C1 segment of cervical spinal cord (tissue), 14 donors: ENCODE results near the gene SHISA7.
A peak's percentile ranks its signal among the peaks of the same experiment; 100 is the strongest.

Experiments used
- DNase-seq, 14 donors: peaks; one replicate each; lab custom pipeline; 2025; lab: John Stamatoyannopoulos, UW

The SHISA7 gene

DNA sequence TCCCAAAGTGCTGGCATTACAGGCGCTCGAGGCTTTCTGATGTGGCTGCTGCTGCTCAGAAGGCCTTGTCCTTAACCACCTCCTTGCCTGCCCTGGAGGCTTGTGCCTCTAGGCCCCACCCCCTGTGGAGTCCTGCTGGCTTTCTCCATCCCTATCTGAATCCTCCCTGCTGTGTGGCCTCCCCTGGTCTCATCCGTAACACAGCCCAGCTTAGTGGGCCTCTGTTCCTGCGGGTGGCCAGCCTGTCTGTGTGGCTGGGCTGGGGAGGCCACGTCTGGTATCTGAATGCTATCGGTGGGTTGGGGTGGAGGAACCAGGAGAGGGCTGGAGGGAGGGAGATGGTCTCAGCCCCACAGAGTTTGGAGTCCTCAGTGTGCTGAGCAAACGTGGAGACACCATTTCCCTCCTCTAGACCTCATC, 52.6 kb downstream of the SHISA7 start:
- DNase-seq: no peak

DNA sequence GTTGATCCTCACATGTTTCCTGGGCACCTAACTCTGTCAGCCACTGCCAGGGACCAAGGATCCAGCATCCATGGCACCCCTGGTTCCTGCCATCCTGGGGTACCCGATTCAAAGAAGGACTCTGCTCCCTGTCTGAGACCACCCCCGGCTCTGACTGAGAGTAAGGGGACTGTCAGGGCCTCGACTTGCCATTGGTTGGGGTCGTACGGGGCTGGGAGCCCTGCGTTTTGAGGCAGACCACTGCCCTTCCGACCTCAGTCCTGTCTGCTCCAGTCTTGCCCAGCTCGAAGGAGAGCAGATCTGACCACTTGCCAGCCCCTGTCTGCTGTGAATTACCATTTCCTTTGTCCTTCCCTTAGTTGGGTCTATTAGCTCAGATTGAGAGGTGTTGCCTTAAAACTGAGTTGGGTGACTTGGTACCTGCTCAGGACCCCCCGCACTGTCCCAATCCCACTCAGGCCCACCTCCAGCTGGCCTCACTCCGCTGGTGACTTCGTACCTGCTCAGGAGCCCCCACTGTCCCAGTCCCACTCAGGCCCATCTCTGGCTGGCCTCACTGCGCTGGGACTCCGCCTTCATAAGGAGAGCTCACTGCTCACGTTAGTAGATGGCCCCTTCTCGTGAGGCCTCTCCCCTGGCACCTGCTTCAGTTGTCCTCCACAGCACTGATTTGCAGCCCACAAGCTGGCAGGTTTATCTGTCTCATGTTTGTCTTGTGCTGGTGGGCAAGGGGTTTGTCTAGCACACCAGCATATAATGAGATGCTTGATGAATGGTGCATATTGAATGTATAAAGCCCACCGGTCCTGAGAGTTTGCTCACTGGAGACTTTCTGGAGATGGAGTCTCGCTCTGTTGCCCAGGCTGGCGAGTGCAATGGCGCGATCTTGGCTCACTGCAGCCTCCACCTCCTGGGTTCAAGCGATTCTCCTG, 53.4 kb downstream of the SHISA7 start:
- no peak for DNase-seq

DNA sequence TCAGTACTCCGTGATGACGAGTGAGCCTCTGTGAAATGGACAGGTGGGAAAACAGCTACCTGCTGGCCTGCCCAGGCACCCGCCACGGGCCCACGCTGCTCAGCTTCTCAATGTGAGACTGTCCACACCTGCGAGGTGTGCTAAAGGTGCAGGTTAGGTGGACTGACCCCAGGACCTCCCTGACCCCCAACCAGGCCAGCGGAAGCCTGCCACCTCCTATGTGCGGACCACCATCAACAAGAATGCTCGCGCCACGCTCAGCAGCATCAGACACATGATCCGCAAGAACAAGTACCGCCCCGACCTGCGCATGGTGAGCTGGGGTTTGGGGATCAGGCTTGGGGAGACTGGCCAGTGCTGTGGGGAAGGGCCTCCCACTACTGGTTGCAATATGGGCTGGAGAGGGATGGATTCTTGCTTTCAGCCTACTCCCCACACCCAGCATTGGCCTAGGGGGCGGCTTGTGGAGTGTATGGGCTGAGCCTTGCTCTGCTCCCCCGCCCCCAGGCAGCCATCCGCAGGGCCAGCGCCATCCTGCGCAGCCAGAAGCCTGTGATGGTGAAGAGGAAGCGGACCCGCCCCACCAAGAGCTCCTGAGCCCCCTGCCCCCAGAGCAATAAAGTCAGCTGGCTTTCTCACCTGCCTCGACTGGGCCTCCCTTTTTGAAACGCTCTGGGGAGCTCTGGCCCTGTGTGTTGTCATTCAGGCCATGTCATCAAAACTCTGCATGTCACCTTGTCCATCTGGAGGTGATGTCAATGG, 55.2 kb downstream of the SHISA7 start:
- DNase-seq: no peak

DNA sequence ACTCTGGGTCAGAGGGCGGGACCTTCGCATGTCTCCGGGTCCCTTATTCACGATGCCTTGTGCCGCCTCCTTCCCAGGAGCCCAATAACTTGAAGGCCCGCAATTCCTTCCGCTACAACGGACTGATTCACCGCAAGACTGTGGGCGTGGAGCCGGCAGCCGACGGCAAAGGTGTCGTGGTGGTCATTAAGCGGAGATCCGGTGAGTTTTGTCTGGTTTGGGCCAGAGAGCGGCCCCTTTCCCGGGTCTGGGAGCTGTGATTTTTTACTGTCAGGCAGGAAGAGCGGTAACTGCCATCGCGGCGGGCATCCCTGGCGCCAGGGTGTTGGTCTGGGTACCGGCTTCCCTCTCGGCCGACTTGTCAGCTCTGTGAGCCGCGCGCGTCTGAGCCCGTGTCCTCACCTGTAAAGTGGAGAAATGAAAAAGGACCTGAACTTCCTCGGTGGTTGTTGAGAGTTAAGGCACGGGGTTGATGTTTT, 56.6 kb downstream of the SHISA7 start:
- DNase-seq: peak in 1 of 14 donors; percentile 34

DNA sequence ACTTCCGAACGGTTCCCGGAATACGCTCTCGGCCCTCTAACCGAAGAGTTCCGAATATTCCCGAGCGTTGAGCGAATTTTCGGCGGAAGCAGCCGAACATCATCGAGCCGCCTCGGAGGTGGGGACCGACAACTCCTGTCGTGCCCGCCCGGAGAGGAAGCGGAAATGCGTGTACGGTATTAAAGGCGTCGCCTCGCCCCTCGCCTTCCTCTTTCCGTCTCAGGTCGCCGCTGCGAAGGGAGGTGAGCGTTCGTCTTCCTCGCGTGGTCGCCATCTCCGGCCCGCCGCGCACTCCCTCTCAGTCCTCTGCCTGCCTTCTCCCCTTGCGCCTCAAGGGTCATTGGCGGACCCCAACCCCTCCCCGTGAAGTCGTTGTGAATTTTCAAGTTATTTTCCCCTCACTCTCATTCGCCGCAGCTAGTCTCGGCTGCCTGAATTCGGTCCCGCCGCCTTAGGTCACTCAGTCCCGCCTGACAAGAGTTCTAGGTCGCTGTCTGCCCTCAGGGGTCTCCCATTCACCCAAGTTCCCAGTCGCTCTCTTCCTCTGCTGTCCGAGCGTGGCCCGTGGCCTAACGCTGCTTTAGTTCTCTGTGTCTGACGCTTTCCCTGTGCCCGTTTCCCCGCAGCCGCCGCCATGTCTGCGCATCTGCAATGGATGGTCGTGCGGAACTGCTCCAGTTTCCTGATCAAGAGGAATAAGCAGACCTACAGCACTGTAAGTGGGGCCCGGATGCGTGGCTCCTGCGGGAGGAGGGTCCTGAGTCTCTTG, 57.2 kb downstream of the SHISA7 start, which contains the start of gene RPL28:
Gene RPL28 (plus strand): TSS at position 209 of the 769 bp plus-strand sequence. CDS start 426 bp downstream, at position 635.
- DNase-seq: peak in 13 of 14 donors; percentile 33 to 98 (median 97)

DNA sequence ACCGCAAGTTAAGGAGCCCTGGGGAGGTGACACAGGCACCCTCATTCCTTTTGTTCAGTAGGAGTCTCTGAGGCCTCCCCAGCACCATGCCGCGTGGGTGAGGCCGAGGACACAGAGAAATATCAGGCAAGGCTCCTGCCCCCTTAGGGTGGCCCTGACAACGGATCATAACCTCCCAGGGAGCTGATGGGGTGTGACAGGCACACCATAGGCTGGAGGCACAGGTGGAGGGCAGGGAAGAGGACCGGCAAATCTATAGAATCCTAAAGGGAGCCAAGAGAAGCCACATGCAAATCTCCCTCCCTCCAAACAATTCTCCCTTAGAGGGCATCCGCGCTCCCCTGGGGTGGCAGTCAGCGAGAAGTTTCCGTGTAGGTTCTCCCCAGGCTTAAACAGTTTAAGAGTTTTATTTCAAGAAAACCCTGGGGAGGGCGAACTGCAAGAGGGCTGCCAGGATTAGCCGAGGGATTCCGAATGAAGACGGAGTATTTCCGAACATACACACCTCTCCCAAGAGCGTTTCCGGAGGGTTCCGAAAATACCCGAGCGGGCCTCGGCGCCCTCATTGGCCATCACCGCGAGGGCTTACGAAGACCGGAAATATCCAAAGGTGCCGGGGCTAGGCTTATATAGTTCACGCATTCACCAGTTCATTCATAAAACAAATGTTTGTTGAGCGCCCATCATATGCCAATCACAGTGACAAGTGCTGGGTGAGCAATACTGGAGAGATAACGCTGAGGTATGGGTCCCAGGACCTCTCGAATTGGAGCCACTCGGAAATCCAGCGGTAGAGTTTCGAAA, 58.0 kb downstream of the SHISA7 start:
- DNase-seq: peak; percentile 49 to 98 (median 94)

DNA sequence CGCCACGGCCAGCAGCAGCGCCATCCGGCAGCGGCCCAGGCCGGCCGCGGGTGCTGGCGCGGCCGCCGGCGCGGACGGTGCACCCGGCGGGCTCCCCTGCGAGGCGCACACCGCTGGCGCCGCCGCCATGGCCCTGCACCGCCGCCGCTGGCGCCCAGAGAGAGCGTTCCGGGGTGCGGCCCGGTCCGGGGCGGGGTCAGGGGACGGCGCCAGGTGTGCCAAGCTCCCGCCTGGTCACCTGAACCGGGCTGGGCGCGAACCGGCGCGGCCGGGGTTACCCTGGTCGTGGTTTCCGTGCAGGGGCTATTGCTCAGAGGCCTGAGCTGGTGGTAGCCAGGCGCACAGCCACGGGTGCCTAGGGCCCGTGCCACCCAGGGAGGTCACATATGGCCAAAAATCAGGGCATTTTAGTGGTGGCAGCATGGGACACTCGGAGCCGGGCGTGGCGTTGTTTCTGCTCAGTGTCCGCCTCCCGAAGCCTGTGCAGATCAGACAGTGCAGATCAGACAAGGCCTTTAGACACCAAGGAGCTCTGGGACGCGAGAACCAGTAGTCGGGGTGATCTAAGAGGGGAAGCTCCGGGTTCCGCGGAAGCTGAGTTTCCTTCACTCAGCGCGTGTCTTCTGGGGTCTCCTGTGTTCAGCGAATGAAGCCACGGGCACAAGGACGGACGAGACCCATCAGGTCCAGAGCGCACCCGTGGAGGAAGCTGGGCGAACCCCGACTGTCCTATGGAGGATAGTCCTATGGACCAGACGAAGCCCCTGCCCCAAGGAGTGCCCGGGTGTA, 58.8 kb downstream of the SHISA7 start, which contains the start of gene TMEM238:
Gene TMEM238 (minus strand): TSS at position 162 of the 789 bp plus-strand sequence. CDS start 33 bp downstream, at position 129.
- peak in 10 of 14 donors; percentile 31 to 62 (median 46) for DNase-seq

DNA sequence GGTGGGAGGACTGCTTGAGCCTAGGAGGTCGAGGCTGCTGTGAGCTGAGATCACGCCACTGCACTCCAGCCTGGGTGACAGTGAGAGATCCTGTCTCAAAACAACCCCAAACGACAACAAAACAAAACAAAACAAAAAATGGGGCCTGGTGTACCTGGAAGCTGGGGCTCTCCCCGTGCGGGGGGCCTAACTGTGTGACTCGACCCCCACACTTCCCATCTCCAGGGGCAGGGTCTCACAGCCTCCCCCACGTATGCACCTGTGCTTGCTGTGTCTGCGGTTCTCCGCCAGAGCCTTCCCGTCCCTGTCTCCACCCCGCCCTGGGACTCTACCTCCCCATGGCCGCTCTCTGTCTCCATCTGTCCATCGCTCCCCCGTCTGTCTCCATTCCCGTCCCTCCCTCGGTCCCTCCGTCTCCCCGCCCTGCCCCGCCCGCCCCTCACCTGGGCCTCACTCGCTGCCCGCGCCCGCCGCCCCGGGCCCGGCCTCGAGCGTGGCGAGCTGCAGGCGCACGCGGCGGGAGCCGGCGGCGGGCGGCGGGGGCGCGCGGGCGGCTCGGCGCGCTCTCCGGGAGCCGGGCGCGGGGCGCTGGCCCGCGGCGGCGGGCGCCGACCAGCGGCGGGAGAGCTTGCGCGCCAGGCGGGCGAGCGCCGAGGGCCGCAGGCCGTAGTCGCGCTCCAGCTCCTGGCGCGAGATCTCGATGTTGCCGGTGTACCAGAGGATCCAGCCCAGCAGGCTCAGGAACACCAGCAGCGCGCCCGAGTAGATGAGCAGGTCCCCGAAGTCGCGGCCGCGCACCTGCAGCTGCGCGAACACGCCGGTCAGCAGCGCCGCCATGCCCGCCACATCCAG, 59.6 kb downstream of the SHISA7 start:
- peak in 9 of 14 donors; percentile 6 to 54 (median 32) for DNase-seq

DNA sequence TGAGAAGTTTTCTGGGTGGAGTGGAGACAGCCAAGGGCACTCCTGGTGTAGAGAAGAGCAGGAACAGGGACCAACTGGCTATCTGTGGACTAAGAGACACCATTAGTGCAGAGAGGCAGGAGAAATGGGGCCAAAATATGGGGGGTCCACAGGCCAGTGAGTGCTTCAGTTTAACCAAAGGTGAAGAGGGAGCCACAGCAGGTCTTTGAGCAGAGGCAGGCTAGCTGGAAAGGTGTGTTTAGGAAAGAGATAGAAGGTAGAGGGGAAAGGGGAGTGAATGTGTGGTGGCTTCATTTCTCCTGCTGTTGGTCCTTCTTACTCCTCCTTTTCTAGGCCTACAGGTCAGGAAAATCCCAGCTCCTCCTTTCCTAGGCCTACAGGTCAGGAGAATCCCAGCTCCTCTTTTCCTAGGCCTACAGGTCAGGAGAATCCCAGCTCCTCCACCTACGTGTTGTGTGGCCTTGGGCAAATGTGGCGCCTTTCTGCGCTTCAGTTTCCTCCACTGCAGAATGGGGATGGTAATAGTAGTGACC, 60.5 kb downstream of the SHISA7 start:
- no peak for DNase-seq

DNA sequence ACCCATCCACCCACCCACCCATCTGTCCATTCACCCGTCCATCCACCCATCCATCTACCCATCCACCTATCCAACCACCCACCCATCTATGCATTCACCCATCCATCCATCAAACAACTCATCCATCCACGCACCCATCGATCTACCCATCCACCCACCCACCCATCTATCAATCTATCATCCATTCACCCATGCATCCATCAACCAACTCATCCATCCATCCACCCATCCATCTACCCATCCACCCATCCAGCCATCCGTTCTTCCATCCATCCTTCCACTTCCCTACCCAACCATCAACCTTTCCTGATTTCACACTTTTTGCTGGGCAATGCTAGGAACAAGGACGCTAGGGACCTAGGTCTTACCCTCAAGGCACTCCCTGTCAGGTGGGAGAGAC, 61.1 kb downstream of the SHISA7 start:
- DNase-seq: no peak

DNA sequence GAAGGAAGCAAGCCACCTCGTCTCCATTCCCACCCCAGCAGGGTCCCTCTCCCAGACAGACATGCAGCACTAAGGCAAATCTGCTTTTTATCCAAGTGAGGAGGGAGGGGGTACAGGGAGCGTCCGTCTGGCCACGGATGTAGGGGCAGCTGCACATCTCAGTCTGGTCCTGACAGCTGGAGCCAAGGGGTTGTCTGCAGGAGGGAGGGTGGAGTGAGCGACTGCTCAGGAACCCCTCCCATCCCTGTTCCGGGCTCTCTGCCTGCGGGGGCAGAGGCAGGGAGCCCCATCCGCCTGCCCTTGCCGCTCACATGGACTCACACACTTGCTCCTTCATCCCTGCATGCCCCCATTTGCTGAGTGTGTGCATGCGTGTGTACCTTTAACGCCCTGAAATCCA, 63.9 kb downstream of the SHISA7 start:
- no peak for DNase-seq
